HG02970 (cell line): ENCODE data around the gene GREB1L.

Source experiments
- ATAC-seq: cut with Tn5 transposase; IDR thresholded peaks from one replicate; pipeline ENCODE4 v1.9.1; 2021; ENCODE audit warnings: mild to moderate bottlenecking, moderate library complexity, moderate number of reproducible peaks; ENCODE audit not compliant: unreplicated experiment, low FRiP score

The GREB1L gene

DNA sequence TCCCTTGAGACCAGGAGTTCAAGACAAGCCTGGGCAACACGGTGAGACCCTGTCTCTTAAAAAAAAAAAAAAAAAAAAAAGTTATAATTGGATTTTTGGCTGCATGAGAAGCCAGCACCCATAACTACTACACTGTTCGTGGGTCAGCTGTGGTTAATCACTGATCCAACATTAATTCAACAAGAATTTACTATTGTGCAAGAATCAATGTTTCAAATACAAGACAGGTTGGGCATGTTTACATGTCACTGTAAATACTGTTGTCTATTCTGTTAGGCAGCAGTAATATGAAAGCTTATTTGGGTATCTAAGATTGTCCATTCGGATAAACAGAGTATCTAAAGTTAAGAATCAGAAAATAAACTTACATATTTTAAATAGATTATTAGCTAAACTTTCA lies 296.2 kb downstream of the GREB1L start:
- no peak for ATAC-seq

DNA sequence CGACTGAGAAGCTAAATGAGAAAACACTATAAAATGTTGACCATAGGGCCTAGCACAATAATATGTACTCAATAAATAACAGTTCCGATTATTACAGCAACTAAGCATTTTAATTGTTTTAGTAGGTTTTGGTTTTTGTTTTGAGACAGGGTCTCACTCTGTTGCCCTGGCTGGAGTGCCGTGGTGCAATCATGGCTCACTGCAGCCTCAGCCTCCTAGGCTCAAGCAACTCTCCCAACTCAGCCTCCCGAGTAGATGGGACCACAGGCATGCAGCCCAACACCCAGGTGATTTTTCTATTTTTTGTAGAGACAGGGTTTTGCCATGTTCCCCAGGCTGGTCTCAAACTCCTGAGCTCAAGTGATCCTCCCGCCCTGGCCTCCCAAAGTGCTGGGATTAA lies 304.4 kb downstream of the GREB1L start:
- no peak for ATAC-seq

DNA sequence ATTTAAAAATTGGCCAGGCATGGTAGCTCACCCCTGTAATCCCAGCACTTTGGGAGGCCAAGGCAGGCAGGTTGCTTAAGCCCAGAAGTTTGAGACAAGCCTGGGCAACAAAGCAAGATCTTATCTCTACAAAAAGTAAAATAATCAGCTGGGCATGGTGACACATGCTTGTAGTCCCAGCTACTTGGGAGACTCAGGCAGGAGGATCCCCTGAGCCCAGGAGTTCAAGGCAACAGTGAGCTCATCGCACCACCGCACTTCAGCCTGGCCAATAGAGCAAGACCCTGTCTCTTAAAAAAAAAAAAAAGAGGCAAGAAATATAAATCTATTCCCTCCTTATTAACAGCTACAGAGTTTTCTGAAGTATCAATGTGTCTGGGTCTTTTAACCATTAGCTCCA lies 306.6 kb downstream of the GREB1L start:
- no peak for ATAC-seq

DNA sequence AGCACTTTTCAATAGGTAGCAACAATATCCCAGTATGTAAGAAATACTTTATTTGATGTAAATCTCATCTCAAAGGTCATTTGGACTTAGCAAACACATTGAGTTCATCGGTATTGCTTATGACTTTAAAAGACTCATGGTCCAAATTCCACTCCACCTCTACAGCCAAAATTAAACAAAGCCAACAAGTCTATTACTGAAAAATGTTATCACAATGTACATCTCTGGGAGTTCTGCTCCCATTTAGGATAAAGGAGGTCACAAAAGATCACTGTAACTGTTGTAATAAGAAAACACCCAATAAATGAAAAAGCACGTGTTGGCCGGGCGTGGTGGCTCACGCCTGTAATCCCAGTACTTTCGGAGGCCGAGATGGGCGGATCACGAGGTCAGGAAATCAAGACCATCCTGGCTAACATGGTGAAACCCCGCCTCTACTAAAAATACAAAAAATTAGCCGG lies 308.5 kb downstream of the GREB1L start:
- no peak for ATAC-seq

DNA sequence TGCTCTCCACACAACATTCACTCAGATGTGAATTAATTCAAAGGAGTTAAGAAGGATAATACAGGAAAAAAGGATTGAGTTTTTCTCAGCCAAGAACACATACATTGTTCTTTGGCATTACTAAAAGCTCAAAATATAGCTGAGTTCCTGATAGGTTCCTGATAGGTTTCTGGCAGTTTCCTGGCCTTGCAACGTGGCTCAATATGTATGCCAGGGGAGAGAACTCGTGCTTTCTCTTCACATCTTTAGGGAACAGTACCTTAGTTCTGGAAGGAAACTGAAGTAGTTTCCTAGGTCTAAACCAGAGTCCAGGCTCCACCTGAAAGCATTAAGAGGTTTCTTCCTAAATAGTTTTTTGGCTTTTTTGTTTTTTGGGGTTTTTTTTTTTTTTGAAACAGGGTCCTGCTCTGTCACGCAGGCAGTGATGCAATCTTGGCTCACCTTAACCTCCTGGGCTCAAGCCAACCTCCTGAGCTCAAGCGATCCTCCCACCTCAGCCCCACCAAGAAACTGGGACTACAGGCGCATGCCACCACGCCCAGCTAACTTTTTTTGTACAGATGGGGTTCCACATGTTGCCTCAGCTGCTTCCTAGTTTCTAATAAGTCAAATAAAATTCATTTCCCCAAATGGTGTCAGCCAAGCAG lies 315.7 kb downstream of the GREB1L start:
- ATAC-seq: no peak

GRCh38 chr18:21559195-21559594 lies 317.2 kb downstream of the GREB1L start:
- no peak for ATAC-seq

DNA sequence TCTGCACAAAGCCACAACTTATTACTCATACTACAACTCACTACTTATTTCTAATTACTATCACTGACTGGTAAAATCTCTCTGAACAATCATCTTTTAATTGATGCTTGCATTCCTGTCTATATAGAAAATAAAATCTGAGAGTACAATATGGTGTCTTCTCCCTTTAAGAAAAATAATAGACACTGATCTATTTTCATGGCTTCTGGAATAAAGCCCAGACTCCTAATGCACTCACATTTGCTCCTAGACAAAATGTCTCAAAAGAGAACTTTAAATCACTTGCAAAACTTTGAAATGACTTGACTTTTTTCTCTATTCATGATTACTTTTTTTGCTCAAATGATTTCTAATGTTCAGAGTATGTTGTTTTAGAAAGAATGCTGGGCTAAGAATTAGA lies 329.7 kb downstream of the GREB1L start:
- ATAC-seq: no peak
